WTC11 (cell line): Measurements from ENCODE around the gene ERFL.

Experiments used
- ELF4 ChIP-seq: sonication (generic); formaldehyde crosslinking; IDR thresholded peaks from 2 replicates; pipeline ENCODE4 v1.8.1; 2022; ENCODE audit warnings: low read depth, mild to moderate bottlenecking, moderate library complexity, missing genetic modification reagents
- NFYB ChIP-seq: sonication (generic); formaldehyde crosslinking; conservative IDR thresholded peaks from 2 replicates; pipeline ENCODE4 v1.8.0; 2022; ENCODE audit warnings: low read depth, missing genetic modification reagents
- NR2C2 ChIP-seq: sonication (generic); formaldehyde crosslinking; IDR thresholded peaks from 2 replicates; pipeline ENCODE4 v1.8.0; 2022; ENCODE audit warnings: mild to moderate bottlenecking, missing genetic modification reagents
- NR3C1 ChIP-seq: sonication (generic); formaldehyde crosslinking; conservative IDR thresholded peaks from 2 replicates; pipeline ENCODE4 v1.8.1; 2023; ENCODE audit warnings: low read depth, mild to moderate bottlenecking, missing genetic modification reagents
- TF ChIP-seq, protein P1 (sequence below): fragments of 200-600 bp; IDR thresholded peaks from 2 replicates; pipeline ENCODE4 v1.8.0; 2022; ENCODE audit warnings: antibody characterized with exemption
- TF ChIP-seq, protein P2 (sequence below): sonication (generic); formaldehyde crosslinking; IDR thresholded peaks from 2 replicates; pipeline ENCODE4 v1.8.1; 2023; ENCODE audit warnings: mild to moderate bottlenecking, missing genetic modification reagents, moderate library complexity
- TF ChIP-seq, protein P3 (sequence below): sonication (generic); formaldehyde crosslinking; conservative IDR thresholded peaks from 2 replicates; pipeline ENCODE4 v1.8.1; 2022; ENCODE audit warnings: mild to moderate bottlenecking, missing genetic modification reagents
- TF ChIP-seq, protein P4 (sequence below): sonication (generic); formaldehyde crosslinking; IDR thresholded peaks from 2 replicates; pipeline ENCODE4 v1.8.0; 2022; ENCODE audit warnings: mild to moderate bottlenecking, missing genetic modification reagents
- TF ChIP-seq, protein P5 (sequence below): sonication (generic); formaldehyde crosslinking; IDR thresholded peaks from 2 replicates; pipeline ENCODE4 v1.8.0; 2022; ENCODE audit warnings: mild to moderate bottlenecking, missing genetic modification reagents
- TF ChIP-seq, protein P6 (sequence below): sonication (generic); formaldehyde crosslinking; IDR thresholded peaks from 2 replicates; pipeline ENCODE4 v1.8.1; 2023; ENCODE audit warnings: mild to moderate bottlenecking, missing genetic modification reagents
- TF ChIP-seq, protein P7 (sequence below): sonication (generic); formaldehyde crosslinking; conservative IDR thresholded peaks from 2 replicates; pipeline ENCODE4 v1.8.1; 2023; ENCODE audit warnings: mild to moderate bottlenecking, low read depth, missing genetic modification reagents, moderate library complexity
- TF ChIP-seq, protein P8 (sequence below): sonication (generic); formaldehyde crosslinking; IDR thresholded peaks from 2 replicates; pipeline ENCODE4 v1.8.0; 2022; ENCODE audit warnings: mild to moderate bottlenecking, missing genetic modification reagents

DNA sequence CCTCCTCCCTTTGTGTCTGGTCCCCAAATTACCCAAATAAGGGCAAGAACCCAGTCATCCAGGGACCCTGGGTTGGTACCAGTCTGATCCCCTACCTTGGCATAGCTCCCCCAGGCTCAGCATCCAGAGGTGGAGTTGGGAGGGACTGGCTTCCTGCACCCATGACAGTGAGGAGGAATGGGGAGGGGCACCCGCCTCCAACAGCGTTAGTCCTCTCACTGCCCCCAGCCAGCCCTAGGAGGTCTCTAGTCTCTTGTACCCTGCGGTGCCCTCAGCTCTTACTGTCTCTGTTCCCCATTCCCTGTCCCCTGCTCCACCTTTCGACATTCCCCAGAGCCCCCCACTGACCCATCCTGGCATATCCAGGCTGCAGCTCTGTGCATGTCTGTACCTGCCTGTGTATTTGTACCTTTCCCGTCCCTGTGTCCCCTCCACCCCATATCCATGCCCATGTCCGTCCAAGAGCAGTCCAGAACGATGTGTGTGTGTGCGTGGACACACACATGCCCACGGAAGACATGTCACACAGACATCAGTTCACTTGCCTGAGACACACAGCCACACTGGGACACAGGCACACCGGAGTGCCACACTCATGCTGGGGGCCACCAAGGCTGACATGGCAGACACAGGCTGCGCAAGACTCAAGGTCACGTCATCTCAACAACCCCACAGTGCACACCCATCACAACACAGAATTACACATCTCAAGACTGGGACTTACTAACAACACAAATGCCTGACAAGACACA is 17.8 kb downstream of the ERFL start:
- TF ChIP-seq, protein P1, sequence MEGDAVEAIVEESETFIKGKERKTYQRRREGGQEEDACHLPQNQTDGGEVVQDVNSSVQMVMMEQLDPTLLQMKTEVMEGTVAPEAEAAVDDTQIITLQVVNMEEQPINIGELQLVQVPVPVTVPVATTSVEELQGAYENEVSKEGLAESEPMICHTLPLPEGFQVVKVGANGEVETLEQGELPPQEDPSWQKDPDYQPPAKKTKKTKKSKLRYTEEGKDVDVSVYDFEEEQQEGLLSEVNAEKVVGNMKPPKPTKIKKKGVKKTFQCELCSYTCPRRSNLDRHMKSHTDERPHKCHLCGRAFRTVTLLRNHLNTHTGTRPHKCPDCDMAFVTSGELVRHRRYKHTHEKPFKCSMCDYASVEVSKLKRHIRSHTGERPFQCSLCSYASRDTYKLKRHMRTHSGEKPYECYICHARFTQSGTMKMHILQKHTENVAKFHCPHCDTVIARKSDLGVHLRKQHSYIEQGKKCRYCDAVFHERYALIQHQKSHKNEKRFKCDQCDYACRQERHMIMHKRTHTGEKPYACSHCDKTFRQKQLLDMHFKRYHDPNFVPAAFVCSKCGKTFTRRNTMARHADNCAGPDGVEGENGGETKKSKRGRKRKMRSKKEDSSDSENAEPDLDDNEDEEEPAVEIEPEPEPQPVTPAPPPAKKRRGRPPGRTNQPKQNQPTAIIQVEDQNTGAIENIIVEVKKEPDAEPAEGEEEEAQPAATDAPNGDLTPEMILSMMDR = no peak
- TF ChIP-seq NR2C2 (CRISPR knock-in tag) (no peak), NFYB (CRISPR knock-in tag) (no peak), NR3C1 (CRISPR knock-in tag) (no peak), ELF4 (CRISPR knock-in tag) (no peak)
- TF ChIP-seq, protein P2, sequence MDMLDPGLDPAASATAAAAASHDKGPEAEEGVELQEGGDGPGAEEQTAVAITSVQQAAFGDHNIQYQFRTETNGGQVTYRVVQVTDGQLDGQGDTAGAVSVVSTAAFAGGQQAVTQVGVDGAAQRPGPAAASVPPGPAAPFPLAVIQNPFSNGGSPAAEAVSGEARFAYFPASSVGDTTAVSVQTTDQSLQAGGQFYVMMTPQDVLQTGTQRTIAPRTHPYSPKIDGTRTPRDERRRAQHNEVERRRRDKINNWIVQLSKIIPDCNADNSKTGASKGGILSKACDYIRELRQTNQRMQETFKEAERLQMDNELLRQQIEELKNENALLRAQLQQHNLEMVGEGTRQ (CRISPR knock-in tag) = no peak
- TF ChIP-seq, protein P3, sequence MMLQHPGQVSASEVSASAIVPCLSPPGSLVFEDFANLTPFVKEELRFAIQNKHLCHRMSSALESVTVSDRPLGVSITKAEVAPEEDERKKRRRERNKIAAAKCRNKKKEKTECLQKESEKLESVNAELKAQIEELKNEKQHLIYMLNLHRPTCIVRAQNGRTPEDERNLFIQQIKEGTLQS = no peak
- TF ChIP-seq, protein P4, sequence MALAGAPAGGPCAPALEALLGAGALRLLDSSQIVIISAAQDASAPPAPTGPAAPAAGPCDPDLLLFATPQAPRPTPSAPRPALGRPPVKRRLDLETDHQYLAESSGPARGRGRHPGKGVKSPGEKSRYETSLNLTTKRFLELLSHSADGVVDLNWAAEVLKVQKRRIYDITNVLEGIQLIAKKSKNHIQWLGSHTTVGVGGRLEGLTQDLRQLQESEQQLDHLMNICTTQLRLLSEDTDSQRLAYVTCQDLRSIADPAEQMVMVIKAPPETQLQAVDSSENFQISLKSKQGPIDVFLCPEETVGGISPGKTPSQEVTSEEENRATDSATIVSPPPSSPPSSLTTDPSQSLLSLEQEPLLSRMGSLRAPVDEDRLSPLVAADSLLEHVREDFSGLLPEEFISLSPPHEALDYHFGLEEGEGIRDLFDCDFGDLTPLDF (CRISPR knock-in tag) = no peak
- TF ChIP-seq, protein P5, sequence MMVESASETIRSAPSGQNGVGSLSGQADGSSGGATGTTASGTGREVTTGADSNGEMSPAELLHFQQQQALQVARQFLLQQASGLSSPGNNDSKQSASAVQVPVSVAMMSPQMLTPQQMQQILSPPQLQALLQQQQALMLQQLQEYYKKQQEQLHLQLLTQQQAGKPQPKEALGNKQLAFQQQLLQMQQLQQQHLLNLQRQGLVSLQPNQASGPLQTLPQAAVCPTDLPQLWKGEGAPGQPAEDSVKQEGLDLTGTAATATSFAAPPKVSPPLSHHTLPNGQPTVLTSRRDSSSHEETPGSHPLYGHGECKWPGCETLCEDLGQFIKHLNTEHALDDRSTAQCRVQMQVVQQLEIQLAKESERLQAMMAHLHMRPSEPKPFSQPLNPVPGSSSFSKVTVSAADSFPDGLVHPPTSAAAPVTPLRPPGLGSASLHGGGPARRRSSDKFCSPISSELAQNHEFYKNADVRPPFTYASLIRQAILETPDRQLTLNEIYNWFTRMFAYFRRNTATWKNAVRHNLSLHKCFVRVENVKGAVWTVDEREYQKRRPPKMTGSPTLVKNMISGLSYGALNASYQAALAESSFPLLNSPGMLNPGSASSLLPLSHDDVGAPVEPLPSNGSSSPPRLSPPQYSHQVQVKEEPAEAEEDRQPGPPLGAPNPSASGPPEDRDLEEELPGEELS = no peak
- TF ChIP-seq, protein P6, sequence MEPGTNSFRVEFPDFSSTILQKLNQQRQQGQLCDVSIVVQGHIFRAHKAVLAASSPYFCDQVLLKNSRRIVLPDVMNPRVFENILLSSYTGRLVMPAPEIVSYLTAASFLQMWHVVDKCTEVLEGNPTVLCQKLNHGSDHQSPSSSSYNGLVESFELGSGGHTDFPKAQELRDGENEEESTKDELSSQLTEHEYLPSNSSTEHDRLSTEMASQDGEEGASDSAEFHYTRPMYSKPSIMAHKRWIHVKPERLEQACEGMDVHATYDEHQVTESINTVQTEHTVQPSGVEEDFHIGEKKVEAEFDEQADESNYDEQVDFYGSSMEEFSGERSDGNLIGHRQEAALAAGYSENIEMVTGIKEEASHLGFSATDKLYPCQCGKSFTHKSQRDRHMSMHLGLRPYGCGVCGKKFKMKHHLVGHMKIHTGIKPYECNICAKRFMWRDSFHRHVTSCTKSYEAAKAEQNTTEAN (CRISPR knock-in tag) = no peak
- TF ChIP-seq, protein P7, sequence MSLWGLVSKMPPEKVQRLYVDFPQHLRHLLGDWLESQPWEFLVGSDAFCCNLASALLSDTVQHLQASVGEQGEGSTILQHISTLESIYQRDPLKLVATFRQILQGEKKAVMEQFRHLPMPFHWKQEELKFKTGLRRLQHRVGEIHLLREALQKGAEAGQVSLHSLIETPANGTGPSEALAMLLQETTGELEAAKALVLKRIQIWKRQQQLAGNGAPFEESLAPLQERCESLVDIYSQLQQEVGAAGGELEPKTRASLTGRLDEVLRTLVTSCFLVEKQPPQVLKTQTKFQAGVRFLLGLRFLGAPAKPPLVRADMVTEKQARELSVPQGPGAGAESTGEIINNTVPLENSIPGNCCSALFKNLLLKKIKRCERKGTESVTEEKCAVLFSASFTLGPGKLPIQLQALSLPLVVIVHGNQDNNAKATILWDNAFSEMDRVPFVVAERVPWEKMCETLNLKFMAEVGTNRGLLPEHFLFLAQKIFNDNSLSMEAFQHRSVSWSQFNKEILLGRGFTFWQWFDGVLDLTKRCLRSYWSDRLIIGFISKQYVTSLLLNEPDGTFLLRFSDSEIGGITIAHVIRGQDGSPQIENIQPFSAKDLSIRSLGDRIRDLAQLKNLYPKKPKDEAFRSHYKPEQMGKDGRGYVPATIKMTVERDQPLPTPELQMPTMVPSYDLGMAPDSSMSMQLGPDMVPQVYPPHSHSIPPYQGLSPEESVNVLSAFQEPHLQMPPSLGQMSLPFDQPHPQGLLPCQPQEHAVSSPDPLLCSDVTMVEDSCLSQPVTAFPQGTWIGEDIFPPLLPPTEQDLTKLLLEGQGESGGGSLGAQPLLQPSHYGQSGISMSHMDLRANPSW (CRISPR knock-in tag) = no peak
- TF ChIP-seq, protein P8, sequence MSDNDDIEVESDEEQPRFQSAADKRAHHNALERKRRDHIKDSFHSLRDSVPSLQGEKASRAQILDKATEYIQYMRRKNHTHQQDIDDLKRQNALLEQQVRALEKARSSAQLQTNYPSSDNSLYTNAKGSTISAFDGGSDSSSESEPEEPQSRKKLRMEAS (CRISPR knock-in tag) = no peak
